Measurements from ENCODE around the gene LRRC49. TPM values are rescaled to one million over a fixed set of nuclear protein-coding genes. Genes with fewer than 3 reads are reported as not detected.
"Not testable (repeated sequence)": the region's sequence is repeated elsewhere in the genome, so short reads cannot be mapped to it uniquely, and the experiment has no call there.

The LRRC49 gene
- total RNA-seq, 1 donor from 2014 or later = 23.1 TPM

- intact Hi-C loops (cut with DNase I) = no loop called here
- no peak for DNase-seq (ENCODE audit: low spot score in 2 of 2)
- Histone ChIP-seq H3K27ac (no peak overlapping the region), H3K36me3 (peaks cover 0 to under 1% of the 10 kb centered on the region in 2 donors), H3K4me1 (no peaks in the 10 kb centered on the region), H3K27me3 (no peaks in the 10 kb centered on the region), H3K9me3 (no peaks in the 10 kb centered on the region), H3K4me3 (no peak overlapping the region)
- no peak for TF ChIP-seq CTCF (IDR thresholded peaks at IDR 0.05)
Measured at GRCh38 chr15:71013446-71013845, 120.8 kb downstream of the LRRC49 start.

GRCh38 chr15:71015342-71015741 is 122.7 kb downstream of the LRRC49 start:
- Histone ChIP-seq H3K4me1 (no peaks in the 10 kb centered on the region), H3K9me3 (peaks cover 1 to 10% of the 10 kb centered on the region in 2 donors), H3K36me3 (peaks cover 0 to 3% of the 10 kb centered on the region in 2 donors), H3K4me3 (no peak overlapping the region), H3K27me3 (no peaks in the 10 kb centered on the region), H3K27ac (no peak overlapping the region)
- no peak for DNase-seq (ENCODE audit: low spot score in 2 of 2)
- no peak for TF ChIP-seq CTCF (IDR thresholded peaks at IDR 0.05)
- intact Hi-C loops (cut with DNase I) = no loop called here

GRCh38 chr15:71031232-71031631 is 138.6 kb downstream of the LRRC49 start:
- H3K9me3 ChIP-seq = peaks cover 0 to 15% of the 10 kb centered on the region in 2 donors
- H3K27ac ChIP-seq; H3K4me1 ChIP-seq; intact Hi-C loops (cut with DNase I); H3K27me3 ChIP-seq; H3K36me3 ChIP-seq; DNase-seq (ENCODE audit: low spot score in 2 of 2); H3K4me3 ChIP-seq: not testable (repeated sequence)

GRCh38 chr15:71035478-71035877 is 142.9 kb downstream of the LRRC49 start:
- intact Hi-C loops (cut with DNase I); H3K27me3 ChIP-seq; H3K4me1 ChIP-seq; H3K36me3 ChIP-seq; H3K9me3 ChIP-seq; DNase-seq (ENCODE audit: low spot score in 2 of 2); H3K4me3 ChIP-seq; H3K27ac ChIP-seq: not testable (repeated sequence)

GRCh38 chr15:71042356-71042922 is 149.8 kb downstream of the LRRC49 start:
- H3K4me1 ChIP-seq = no peaks in the 10 kb centered on the region
- no peak for TF ChIP-seq CTCF (IDR thresholded peaks at IDR 0.05)
- H3K4me3 ChIP-seq = no peak overlapping the region
- intact Hi-C loops (cut with DNase I) = no loop called here
- no peak overlapping the region for H3K27ac ChIP-seq
- H3K9me3 ChIP-seq = no peaks in the 10 kb centered on the region
- peaks cover 0 to 1% of the 10 kb centered on the region in 2 donors for H3K36me3 ChIP-seq
- no peak for DNase-seq (ENCODE audit: low spot score in 2 of 2)
- no peaks in the 10 kb centered on the region for H3K27me3 ChIP-seq

- Histone ChIP-seq H3K4me3 (no peak overlapping the region), H3K36me3 (no peaks in the 10 kb centered on the region), H3K4me1 (no peaks in the 10 kb centered on the region), H3K27me3 (no peaks in the 10 kb centered on the region), H3K27ac (no peak overlapping the region), H3K9me3 (no peaks in the 10 kb centered on the region)
- intact Hi-C loops (cut with DNase I) = no loop called here
- no peak for TF ChIP-seq CTCF (IDR thresholded peaks at IDR 0.05)
- no peak for DNase-seq (ENCODE audit: low spot score in 2 of 2)
Measured at GRCh38 chr15:71043373-71043772, 150.7 kb downstream of the LRRC49 start.

GRCh38 chr15:71044006-71044405 is 151.4 kb downstream of the LRRC49 start:
- no peak overlapping the region for H3K4me3 ChIP-seq
- no peak for DNase-seq (ENCODE audit: low spot score in 2 of 2)
- no peaks in the 10 kb centered on the region for H3K27me3 ChIP-seq
- no peaks in the 10 kb centered on the region for H3K36me3 ChIP-seq
- intact Hi-C loops (cut with DNase I) = no loop called here
- no peaks in the 10 kb centered on the region for H3K9me3 ChIP-seq
- TF ChIP-seq CTCF (IDR thresholded peaks at IDR 0.05) = no peak
- H3K4me1 ChIP-seq = no peaks in the 10 kb centered on the region
- H3K27ac ChIP-seq = no peak overlapping the region

GRCh38 chr15:71046146-71046545 is 153.5 kb downstream of the LRRC49 start:
- intact Hi-C loops (cut with DNase I); H3K9me3 ChIP-seq; H3K27ac ChIP-seq; DNase-seq (ENCODE audit: low spot score in 2 of 2); H3K4me3 ChIP-seq; H3K27me3 ChIP-seq; H3K4me1 ChIP-seq; H3K36me3 ChIP-seq: not testable (repeated sequence)

Data from ascending aorta (tissue), 2 donors.